GM12878 (cell line): ENCODE measurements around the gene TOM1L2. TPM values are rescaled to one million over a fixed set of nuclear protein-coding genes. Genes with fewer than 3 reads are reported as not detected.

Source experiments
- ATAC-seq: fragments of 200-7000 bp; cut with Tn5 transposase; 3 replicates; pipeline ENCODE4 v1.9.1; 2020; ENCODE audit warnings: mild to moderate bottlenecking, moderate library complexity
- BruUV-seq: library from RNA; stranded (reverse); fragments of 400-500 nt; replicated peaks from 2 replicates; lab custom pipeline; 2021; lab: Mats Ljungman, UMichigan
- CTCF ChIA-PET: fragments of 300-600 bp; sonication (Branson Sonifier 250); formaldehyde crosslinking; extraction: SDS; loops from one replicate; lab custom pipeline; 2021; ENCODE audit warnings: inconsistent platforms; lab: Yijun Ruan, JAX
- POLR2A ChIA-PET: fragments of 350-600 bp; formaldehyde crosslinking; extraction: SDS; loops from one replicate; lab custom pipeline; 2021; ENCODE audit warnings: inconsistent platforms; lab: Charles Lee
- RAD21 ChIA-PET: fragments of 300-600 bp; sonication (Branson Sonifier 250); formaldehyde crosslinking; loops from one replicate; lab custom pipeline; 2023; ENCODE audit warnings: antibody characterized with exemption; ENCODE audit not compliant: unreplicated experiment; lab: Charles Lee
- SMC1A ChIA-PET: fragments of 300-600 bp; sonication (Branson Sonifier 250); formaldehyde crosslinking; loops from one replicate; lab custom pipeline; 2023; ENCODE audit not compliant: unreplicated experiment, uncharacterized antibody; lab: Charles Lee
- DNase-seq: peaks from one replicate; pipeline ENCODE4 v3.0.0-alpha.2; 2011; ENCODE audit warnings: low read depth, low spot score
- FAIRE-seq: peaks from 3 replicates; lab custom pipeline; 2011; peaks lifted over from hg19 to GRCh38; lab: Jason Lieb, UNC
- H2AFZ ChIP-seq: 2 replicates; pipeline ENCODE4 v1.6.0; 2011; ENCODE audit warnings: low read depth, low read length, control low read depth; ENCODE audit not compliant: control insufficient read depth
- H3K27ac ChIP-seq: 2 replicates; pipeline ENCODE4 v1.5.1; 2011; ENCODE audit warnings: control low read depth; ENCODE audit not compliant: control insufficient read depth, insufficient read depth
- H3K27me3 ChIP-seq, 2 experiments: replicated peaks in 1 of 2; 2 replicates each; pipeline versions ENCODE4 v1.6.0 to v1.6.1; 2011; ENCODE audit warnings: low read length in 1 of 2; ENCODE audit not compliant: control insufficient read depth in 2 of 2, insufficient read depth in 2 of 2
- H3K36me3 ChIP-seq, 2 experiments: 2 replicates each; pipeline ENCODE4 v1.5.1; 2011; ENCODE audit warnings: low read length in 1 of 2; ENCODE audit not compliant: control insufficient read depth in 2 of 2, insufficient read depth in 2 of 2
- H3K4me1 ChIP-seq: 2 replicates; pipeline ENCODE4 v1.6.1; 2011; ENCODE audit warnings: mild to moderate bottlenecking, low read length, moderate library complexity, mixed read lengths; ENCODE audit not compliant: control insufficient read depth, insufficient read depth
- H3K4me2 ChIP-seq: 2 replicates; pipeline ENCODE4 v1.6.0; 2011; ENCODE audit warnings: control low read depth; ENCODE audit not compliant: control insufficient read depth, insufficient read depth
- H3K4me3 ChIP-seq: fragments of 200-600 bp; sonication (generic); 2 replicates; pipeline ENCODE4 v1.5.1; 2016
- H3K79me2 ChIP-seq: 2 replicates; pipeline ENCODE4 v1.6.0; 2011; ENCODE audit warnings: low read length; ENCODE audit not compliant: control insufficient read depth, insufficient read depth
- H3K9ac ChIP-seq: 2 replicates; pipeline ENCODE4 v1.8.0; 2011; ENCODE audit warnings: low read length, control low read depth, mixed read lengths; ENCODE audit not compliant: control insufficient read depth, insufficient read depth
- H3K9me3 ChIP-seq: replicated peaks from 3 replicates; pipeline ENCODE4 v1.5.1; 2011; ENCODE audit warnings: mild to moderate bottlenecking, low read length; ENCODE audit not compliant: control insufficient read depth, insufficient read depth
- H4K20me1 ChIP-seq: 2 replicates; pipeline ENCODE4 v1.6.0; 2011; ENCODE audit not compliant: control insufficient read depth, insufficient read depth
- ATF2 ChIP-seq: IDR thresholded peaks from 2 replicates; pipeline ENCODE4 v1.6.1; 2012; ENCODE audit warnings: low read length, inconsistent platforms
- ELK1 ChIP-seq: IDR thresholded peaks from 2 replicates; pipeline ENCODE4 v1.6.1; 2012; ENCODE audit warnings: low read depth, low read length, improper control_type of control experiment
- NR2C1 ChIP-seq: fragments of 450-650 bp; IDR thresholded peaks from 2 replicates; pipeline ENCODE4 v1.6.1; 2017; ENCODE audit warnings: antibody characterized with exemption, mild to moderate bottlenecking, moderate library complexity
- SIX5 ChIP-seq: IDR thresholded peaks from 2 replicates; pipeline ENCODE4 v1.6.1; 2011; ENCODE audit warnings: mild to moderate bottlenecking, low read depth, low read length, moderate library complexity; ENCODE audit not compliant: severe bottlenecking
- ZBED1 ChIP-seq: IDR thresholded peaks from 2 replicates; pipeline ENCODE4 v1.6.1; 2016; ENCODE audit warnings: borderline replicate concordance
- ZBTB33 ChIP-seq: fragments of 450-650 bp; IDR thresholded peaks from 2 replicates; pipeline ENCODE4 v1.6.1; 2017; ENCODE audit warnings: mild to moderate bottlenecking
- WGBS: methylation state at CpG from one replicate; pipeline ENCODE4 v1.1.6; 2016; ENCODE audit warnings: low lambda C conversion rate; ENCODE audit not compliant: insufficient replicate concordance, insufficient coverage; ENCODE audit errors: missing lambda C conversion rate; 5-methylcytosine and 5-hydroxymethylcytosine counted together
- in situ Hi-C: fragments of 300-500 bp; cut with MboI; formaldehyde crosslinking; loops from 9 replicates; pipeline ENCODE4 v1.14.3; 2018; ENCODE audit warnings: mixed read lengths
- intact Hi-C: fragments of 100-400 bp; cut with micrococcal nuclease; formaldehyde crosslinking; loops from one replicate; pipeline ENCODE4 v1.14.2; 2022; ENCODE audit not compliant: unreplicated experiment
- polyA plus RNA-seq, 11 experiments: library from polyadenylated mRNA; depleted of rRNA in 4 of 11; unstranded in 6 of 11; stranded (reverse) in 5 of 11; fragments of >200 nt; fragmentation: Nextera tagmentation in 4 of 11; fragmentation: Illumina TruSeq in 1 of 11; extraction: Ambion mirVana in 4 of 11; extraction: Trizol in 1 of 11; gene quantifications; 1 replicate in 1 of 11; 2 replicates in 10 of 11; pipeline versions ENCODE4 v1.2.1 to v1.2.3, GENCODE V29; 2011 to 2016; ENCODE audit warnings: inconsistent platforms in 2 of 11, missing spikeins in 2 of 11, low read depth in 1 of 11
- total RNA-seq, 4 experiments: library from RNA; depleted of rRNA in 3 of 4; stranded (reverse); fragments of >200 nt in 3 of 4; fragmentation: Illumina TruSeq in 1 of 4; extraction: Trizol in 1 of 4; gene quantifications; 2 replicates each; pipeline versions ENCODE4 v1.2.1 to v1.2.3, GENCODE V29; 2013 to 2021

The TOM1L2 gene
- total and polyA plus RNA-seq, 10 of the 15 experiments (the other 5 are each of a cell fraction or from before 2014, with no cell fraction given), result 0.19 to 19.2 (median 8.1) TPM

DNA sequence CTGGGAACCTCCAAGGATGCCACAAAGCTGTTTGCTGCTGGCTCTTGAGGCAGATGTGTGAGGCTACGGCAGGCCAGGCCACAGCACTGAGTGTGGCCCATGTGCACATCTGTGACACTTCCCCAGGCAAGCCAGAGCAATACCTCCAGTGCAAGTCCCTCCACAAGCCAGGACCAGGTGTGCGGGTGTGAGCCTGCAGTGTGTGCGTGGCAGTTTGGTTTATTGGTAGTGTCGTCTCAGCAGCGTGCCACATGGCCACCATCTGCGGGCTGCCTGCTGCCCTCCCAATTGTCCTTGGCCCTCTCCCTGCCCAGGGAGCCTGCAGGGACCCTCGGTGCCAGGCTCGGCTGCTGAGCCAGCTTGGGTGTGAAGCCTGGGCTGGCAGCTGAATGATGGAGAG, 125.6 kb downstream of the TOM1L2 start:
- in situ Hi-C loops (no loop called here), intact Hi-C loops (no loop called here)
- Histone ChIP-seq H3K9me3 (no peaks in the 10 kb centered on the region), H3K79me2 (no peaks in the 10 kb centered on the region), H2AFZ (no peak overlapping the region), H3K27me3 (no peaks in the 10 kb centered on the region), H3K4me2 (no peak overlapping the region), H3K4me3 (no peak overlapping the region), H3K4me1 (peaks cover 20% of the 10 kb centered on the region), H3K27ac (no peak overlapping the region), H4K20me1 (no peaks in the 10 kb centered on the region), H3K9ac (no peak overlapping the region), H3K36me3 (no peaks in the 10 kb centered on the region)
- CTCF ChIA-PET, result interaction anchor here (1.3 kb wide), 1 partner anchor 24 kb away, joined by 4 read pairs; no protein-coding TSS in a partner anchor
- no peak for DNase-seq
- no peak for FAIRE-seq
- ATAC-seq, result no peak
- no TSS peak for BruUV-seq
- no peak for TF ChIP-seq SIX5
- no peak for TF ChIP-seq ELK1
- no peak for TF ChIP-seq NR2C1
- no peak for TF ChIP-seq ZBED1
- no peak for TF ChIP-seq ATF2
- TF ChIP-seq ZBTB33, result no peak
- RAD21 ChIA-PET, result interaction anchor here (1.3 kb wide), 1 partner anchor 73 kb away, joined by 3 read pairs; no protein-coding TSS in a partner anchor
- 61% methylated on average over 8 of the region's 8 CpGs for WGBS
- POLR2A ChIA-PET, result no interaction called here
- SMC1A ChIA-PET, result no interaction called here
